Measurements from ENCODE around the gene NLRP10. TPM values are rescaled to one million over a fixed set of nuclear protein-coding genes. Genes with fewer than 3 reads are reported as not detected.
A peak's percentile ranks its signal among the peaks of the same experiment; 100 is the strongest.

NLRP10 gene
- total and polyA plus RNA-seq, 2 donors (not counting 1 experiment from before 2014, with no cell fraction given), result 4.8 to 9.6 TPM

- peak within 1 kb of the TSS; percentile 90 for H2AFZ ChIP-seq (ENCODE audit: low read length)
- peak within 1 kb of the TSS; percentile 73 for H3K9ac ChIP-seq (ENCODE audit: insufficient read depth, low read length)
- no peaks in the 10 kb centered on the region for H3K9me3 ChIP-seq (ENCODE audit: control insufficient read depth, insufficient read depth, low read depth, low read length)
- H3K4me2 ChIP-seq (ENCODE audit: extremely low read depth, insufficient read depth, low read length), result peak within 1 kb of the TSS; percentile 94
- H3K36me3 ChIP-seq (ENCODE audit: control insufficient read depth, insufficient read depth, low read length), result peaks cover 5% of the 10 kb centered on the region
- TF ChIP-seq EZH2 (IDR thresholded peaks at IDR 0.05; ENCODE audit: low read length, missing control alignments), result no peak
- TF ChIP-seq CTCF (conservative IDR thresholded peaks at IDR 0.05 in 1 of 2, IDR thresholded peaks at IDR 0.05 in 1 of 2; ENCODE audit: low read depth in 1 of 2, low read length in 2 of 2), result peak; percentile 82 to 84
- peaks cover 8% of the 10 kb centered on the region for H3K4me1 ChIP-seq (ENCODE audit: control insufficient read depth, extremely low read depth, insufficient read depth, low read length)
- H3K79me2 ChIP-seq (ENCODE audit: control insufficient read depth, insufficient read depth, low read length), result peaks cover 43% of the 10 kb centered on the region
- H3K4me3 ChIP-seq (replicated peaks in 1 of 4; ENCODE audit: control extremely low read depth in 1 of 4, insufficient read depth in 1 of 4, low read depth in 3 of 4, low read length in 4 of 4), result peak within 1 kb of the TSS; percentile 71 to 100 (median 83)
- H3K27me3 ChIP-seq (ENCODE audit: control insufficient read depth, insufficient read depth, low read length), result no peaks in the 10 kb centered on the region
- DNase-seq (ENCODE audit: low read depth in 2 of 2), result peak; percentile 100
- H4K20me1 ChIP-seq (ENCODE audit: control insufficient read depth, extremely low read depth, insufficient read depth, low read length), result no peaks in the 10 kb centered on the region
- H3K27ac ChIP-seq (ENCODE audit: insufficient read depth, low read length), result peak within 1 kb of the TSS; percentile 73
These were observed 21.7 kb upstream of the NLRP10 start, which contains the start of gene EIF3F for GRCh38 chr11:7986768-7987559. TSS of gene EIF3F (plus strand) at chr11:7987337. CDS start at chr11:7987353, 16 bp downstream.

- Histone ChIP-seq H2AFZ (ENCODE audit: low read length) (no peak overlapping the region), H3K79me2 (ENCODE audit: control insufficient read depth, insufficient read depth, low read length) (peaks cover 18% of the 10 kb centered on the region), H3K27ac (ENCODE audit: insufficient read depth, low read length) (no peak overlapping the region), H3K36me3 (ENCODE audit: control insufficient read depth, insufficient read depth, low read length) (peaks cover 2% of the 10 kb centered on the region), H3K4me2 (ENCODE audit: extremely low read depth, insufficient read depth, low read length) (no peak overlapping the region), H3K4me3 (replicated peaks in 1 of 4; ENCODE audit: control extremely low read depth in 1 of 4, insufficient read depth in 1 of 4, low read depth in 3 of 4, low read length in 4 of 4) (no peak overlapping the region), H3K4me1 (ENCODE audit: control insufficient read depth, extremely low read depth, insufficient read depth, low read length) (peaks cover 10% of the 10 kb centered on the region), H4K20me1 (ENCODE audit: control insufficient read depth, extremely low read depth, insufficient read depth, low read length) (no peaks in the 10 kb centered on the region), H3K27me3 (ENCODE audit: control insufficient read depth, insufficient read depth, low read length) (no peaks in the 10 kb centered on the region), H3K9me3 (ENCODE audit: control insufficient read depth, insufficient read depth, low read depth, low read length) (no peaks in the 10 kb centered on the region), H3K9ac (ENCODE audit: insufficient read depth, low read length) (no peak overlapping the region)
- TF ChIP-seq EZH2 (IDR thresholded peaks at IDR 0.05; ENCODE audit: low read length, missing control alignments) (no peak), CTCF (conservative IDR thresholded peaks at IDR 0.05 in 1 of 2, IDR thresholded peaks at IDR 0.05 in 1 of 2; ENCODE audit: low read depth in 1 of 2, low read length in 2 of 2) (no peak)
- DNase-seq (ENCODE audit: low read depth in 2 of 2), result no peak
These were observed 18.8 kb upstream of the NLRP10 start for GRCh38 chr11:7983832-7984590.

GRCh38 chr11:7982582-7983119 lies 17.4 kb upstream of the NLRP10 start:
- Histone ChIP-seq H3K9me3 (ENCODE audit: control insufficient read depth, insufficient read depth, low read depth, low read length) (no peaks in the 10 kb centered on the region), H4K20me1 (ENCODE audit: control insufficient read depth, extremely low read depth, insufficient read depth, low read length) (no peaks in the 10 kb centered on the region), H3K27me3 (ENCODE audit: control insufficient read depth, insufficient read depth, low read length) (no peaks in the 10 kb centered on the region), H3K36me3 (ENCODE audit: control insufficient read depth, insufficient read depth, low read length) (no peaks in the 10 kb centered on the region), H2AFZ (ENCODE audit: low read length) (no peak overlapping the region), H3K4me1 (ENCODE audit: control insufficient read depth, extremely low read depth, insufficient read depth, low read length) (peaks cover 13% of the 10 kb centered on the region), H3K27ac (ENCODE audit: insufficient read depth, low read length) (no peak overlapping the region), H3K79me2 (ENCODE audit: control insufficient read depth, insufficient read depth, low read length) (peaks cover 4% of the 10 kb centered on the region), H3K4me2 (ENCODE audit: extremely low read depth, insufficient read depth, low read length) (no peak overlapping the region), H3K4me3 (replicated peaks in 1 of 4; ENCODE audit: control extremely low read depth in 1 of 4, insufficient read depth in 1 of 4, low read depth in 3 of 4, low read length in 4 of 4) (no peak overlapping the region), H3K9ac (ENCODE audit: insufficient read depth, low read length) (no peak overlapping the region)
- TF ChIP-seq EZH2 (IDR thresholded peaks at IDR 0.05; ENCODE audit: low read length, missing control alignments) (no peak), CTCF (conservative IDR thresholded peaks at IDR 0.05 in 1 of 2, IDR thresholded peaks at IDR 0.05 in 1 of 2; ENCODE audit: low read depth in 1 of 2, low read length in 2 of 2) (no peak)
- no peak for DNase-seq (ENCODE audit: low read depth in 2 of 2)

All from fibroblast of lung (primary cell).